ENCODE measurements around the gene ARHGEF35. TPM values are rescaled to one million over a fixed set of nuclear protein-coding genes. Genes with fewer than 3 reads are reported as not detected.
"Not testable (repeated sequence)": the region's sequence is repeated elsewhere in the genome, so short reads cannot be mapped to it uniquely, and the experiment has no call there.

Gene ARHGEF35
- not detected in 2 replicates for total RNA-seq (2014; rRNA removed; shearing (Covaris generic))

- DNase-seq (ENCODE audit: low spot score); in situ Hi-C loops (cut with HindIII; ENCODE audit: low sequenced_read_pairs): not testable (repeated sequence)
Measured at GRCh38 chr7:144195212-144195872, at the start of gene ARHGEF35. ARHGEF35 (minus strand) TSS chr7:144195833; CDS start chr7:144188383, 7,450 bp downstream.

DNA sequence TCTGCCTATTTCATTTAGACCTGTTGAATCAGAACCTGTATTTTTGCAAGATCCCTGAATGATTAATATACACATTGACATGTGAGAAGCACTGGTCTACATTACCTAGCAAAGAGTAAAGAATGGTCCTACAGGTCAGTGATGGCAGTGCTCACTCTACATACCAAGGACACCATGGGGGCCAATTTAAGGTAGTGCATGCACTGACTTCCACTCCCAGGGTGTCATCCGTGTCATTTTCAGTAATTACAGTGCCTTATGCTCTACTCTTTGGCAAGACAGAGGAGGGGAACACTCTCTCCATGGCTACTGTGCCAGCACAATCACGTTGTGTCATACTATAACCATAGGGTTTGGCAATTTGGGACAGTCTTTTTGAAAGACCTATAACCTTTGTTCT, 49.7 kb upstream of the ARHGEF35 start:
- DNase-seq (ENCODE audit: low spot score); in situ Hi-C loops (cut with HindIII; ENCODE audit: low sequenced_read_pairs): not testable (repeated sequence)

DNA sequence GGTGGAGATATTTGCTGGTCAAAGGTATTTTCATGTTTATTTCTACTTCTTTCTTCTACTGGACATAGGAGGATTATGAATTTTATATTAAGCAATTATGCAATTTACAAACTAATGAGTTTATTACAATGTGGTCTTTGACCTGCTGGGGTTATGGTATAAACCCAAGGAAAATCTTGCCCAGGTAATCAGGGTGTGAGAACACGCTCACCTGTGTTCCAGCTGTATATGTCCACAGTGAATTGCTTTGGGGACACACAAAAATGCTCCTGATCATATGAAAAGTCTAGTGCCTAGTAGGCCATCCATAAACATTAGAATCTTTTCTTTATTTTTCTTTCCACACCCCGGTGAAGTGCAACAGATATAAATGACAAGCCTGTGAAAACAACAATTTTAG, 43.7 kb upstream of the ARHGEF35 start, which contains the start of gene OR2A42:
Gene OR2A42 (minus strand): TSS at position 241 of the 400 bp plus-strand sequence. CDS start 6,762 bp downstream, outside the sequence.
- in situ Hi-C loops (cut with HindIII; ENCODE audit: low sequenced_read_pairs); DNase-seq (ENCODE audit: low spot score): not testable (repeated sequence)

- in situ Hi-C loops (cut with HindIII; ENCODE audit: low sequenced_read_pairs); DNase-seq (ENCODE audit: low spot score): not testable (repeated sequence)
Measured at GRCh38 chr7:144238530-144239082, 43.0 kb upstream of the ARHGEF35 start.

- DNase-seq (ENCODE audit: low spot score); in situ Hi-C loops (cut with HindIII; ENCODE audit: low sequenced_read_pairs): not testable (repeated sequence)
Measured at GRCh38 chr7:144233039-144233438, 37.4 kb upstream of the ARHGEF35 start.

- in situ Hi-C loops (cut with HindIII; ENCODE audit: low sequenced_read_pairs): not testable (repeated sequence)
Measured at GRCh38 chr7:144231027-144231426, 35.4 kb upstream of the ARHGEF35 start.

DNA sequence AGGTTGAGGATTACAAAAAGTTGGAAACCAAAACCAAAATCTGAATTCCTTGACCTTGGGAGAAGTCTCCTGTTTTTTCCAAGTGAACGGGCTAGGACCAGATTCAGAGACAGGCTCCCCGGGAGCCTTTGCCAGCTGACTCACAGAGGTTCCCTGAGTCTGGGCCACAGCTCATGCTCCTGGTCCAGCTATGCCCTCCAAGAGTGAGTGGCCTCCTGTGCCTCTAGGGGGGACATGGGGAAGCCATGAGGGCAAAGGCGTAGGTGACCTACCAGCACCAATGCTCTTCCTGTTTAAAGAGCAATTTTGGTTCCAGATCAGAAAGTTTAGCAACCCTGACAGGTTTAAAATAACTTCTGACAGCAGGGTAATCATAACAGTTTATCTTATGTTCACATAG, 33.2 kb upstream of the ARHGEF35 start:
- in situ Hi-C loops (cut with HindIII; ENCODE audit: low sequenced_read_pairs); DNase-seq (ENCODE audit: low spot score): not testable (repeated sequence)

More at GRCh38 chr7:144231027-144231426, 35.4 kb upstream of the ARHGEF35 start:
- DNase-seq (ENCODE audit: low spot score): not testable (repeated sequence)

DNA sequence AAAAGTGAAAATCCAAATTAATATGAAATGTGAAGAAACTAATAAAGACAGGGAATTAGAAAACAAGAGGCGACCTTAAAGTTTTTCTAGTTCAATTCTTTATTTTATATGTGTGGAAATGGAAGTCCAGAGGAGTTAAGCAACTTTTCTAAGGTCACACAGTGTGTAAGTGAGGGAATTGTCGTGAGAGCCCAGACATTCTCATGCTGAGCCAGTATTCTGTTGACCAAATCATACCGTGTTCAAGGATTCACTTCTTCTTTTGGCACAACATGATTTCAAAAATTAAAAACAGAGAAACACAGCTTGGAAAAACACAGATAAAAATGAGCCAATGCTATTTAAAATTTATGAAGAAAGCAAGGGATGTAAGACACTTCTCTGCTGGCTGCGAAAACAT, 31.2 kb upstream of the ARHGEF35 start:
- DNase-seq (ENCODE audit: low spot score); in situ Hi-C loops (cut with HindIII; ENCODE audit: low sequenced_read_pairs): not testable (repeated sequence)

- DNase-seq (ENCODE audit: low spot score); in situ Hi-C loops (cut with HindIII; ENCODE audit: low sequenced_read_pairs): not testable (repeated sequence)
Measured at GRCh38 chr7:144223675-144224074, 28.0 kb upstream of the ARHGEF35 start.

DNA sequence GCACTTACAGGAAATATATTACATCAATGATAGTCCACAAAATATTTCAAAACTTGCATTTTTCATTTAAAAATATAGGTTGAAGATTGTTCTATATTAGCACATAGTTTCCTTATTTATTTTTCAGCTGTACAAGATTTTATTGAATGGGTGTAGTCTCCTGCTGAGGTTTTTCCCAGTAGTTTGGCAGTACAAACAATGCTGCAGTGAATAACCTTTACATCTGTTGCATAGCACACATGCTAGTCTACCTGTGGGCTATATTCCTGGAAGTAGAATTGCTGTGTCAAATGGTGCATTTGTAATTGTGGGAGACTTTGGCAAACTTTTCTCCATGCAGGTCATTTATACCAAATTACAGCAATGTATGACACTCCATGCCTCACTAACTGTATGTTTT, 24.9 kb upstream of the ARHGEF35 start:
- in situ Hi-C loops (cut with HindIII; ENCODE audit: low sequenced_read_pairs); DNase-seq (ENCODE audit: low spot score): not testable (repeated sequence)

- DNase-seq (ENCODE audit: low spot score); in situ Hi-C loops (cut with HindIII; ENCODE audit: low sequenced_read_pairs): not testable (repeated sequence)
Measured at GRCh38 chr7:144219149-144219548, 23.5 kb upstream of the ARHGEF35 start.

GRCh38 chr7:144218581-144218980, 22.9 kb upstream of the ARHGEF35 start:
- in situ Hi-C loops (cut with HindIII; ENCODE audit: low sequenced_read_pairs); DNase-seq (ENCODE audit: low spot score): not testable (repeated sequence)

DNA sequence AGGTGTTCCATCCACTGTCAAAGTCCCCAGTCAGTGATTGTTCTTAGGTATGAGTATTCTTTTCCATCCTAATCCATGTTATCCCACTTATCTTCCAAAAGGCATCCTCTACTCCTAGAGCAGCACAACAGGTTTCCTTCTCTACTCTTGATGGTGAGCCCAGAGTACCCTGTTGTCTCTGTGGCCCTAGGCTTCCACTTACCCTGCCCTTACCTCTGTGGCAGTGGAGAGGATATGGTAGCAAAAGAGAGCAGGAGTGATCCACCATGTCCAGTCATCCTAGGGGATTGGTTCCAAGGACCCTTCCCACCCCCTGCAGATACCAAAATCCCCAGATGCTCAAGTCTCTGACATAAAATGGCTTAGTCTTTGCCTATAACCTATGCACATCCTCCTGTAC, 21.6 kb upstream of the ARHGEF35 start:
- in situ Hi-C loops (cut with HindIII; ENCODE audit: low sequenced_read_pairs); DNase-seq (ENCODE audit: low spot score): not testable (repeated sequence)

- DNase-seq (ENCODE audit: low spot score); in situ Hi-C loops (cut with HindIII; ENCODE audit: low sequenced_read_pairs): not testable (repeated sequence)
Measured at GRCh38 chr7:144205306-144205705, 9.7 kb upstream of the ARHGEF35 start.

DNA sequence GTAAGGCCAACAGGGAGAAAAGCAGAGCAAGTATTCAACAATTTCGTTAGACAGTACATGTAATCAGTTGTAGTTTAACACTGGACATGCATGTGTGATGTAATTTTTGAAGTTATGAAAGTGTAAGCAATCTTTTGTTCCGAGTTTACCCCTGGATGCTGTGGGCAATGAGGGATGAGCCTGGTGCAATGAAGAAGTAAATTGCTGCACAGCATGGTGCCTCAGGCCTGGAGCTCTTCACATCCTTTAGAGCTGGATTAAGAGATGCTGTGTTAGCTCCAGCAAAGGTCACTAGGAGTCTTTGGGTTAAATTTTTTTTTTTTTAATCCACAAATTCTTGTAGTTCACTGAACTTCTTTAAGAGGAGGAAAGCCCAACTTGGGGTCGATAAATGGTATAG, 7.5 kb upstream of the ARHGEF35 start:
- in situ Hi-C loops (cut with HindIII; ENCODE audit: low sequenced_read_pairs); DNase-seq (ENCODE audit: low spot score): not testable (repeated sequence)

- in situ Hi-C loops (cut with HindIII; ENCODE audit: low sequenced_read_pairs); DNase-seq (ENCODE audit: low spot score): not testable (repeated sequence)
Measured at GRCh38 chr7:144201978-144202377, 6.3 kb upstream of the ARHGEF35 start.

- DNase-seq (ENCODE audit: low spot score); in situ Hi-C loops (cut with HindIII; ENCODE audit: low sequenced_read_pairs): not testable (repeated sequence)
Measured at GRCh38 chr7:144198934-144199333, 3.3 kb upstream of the ARHGEF35 start.

DNA sequence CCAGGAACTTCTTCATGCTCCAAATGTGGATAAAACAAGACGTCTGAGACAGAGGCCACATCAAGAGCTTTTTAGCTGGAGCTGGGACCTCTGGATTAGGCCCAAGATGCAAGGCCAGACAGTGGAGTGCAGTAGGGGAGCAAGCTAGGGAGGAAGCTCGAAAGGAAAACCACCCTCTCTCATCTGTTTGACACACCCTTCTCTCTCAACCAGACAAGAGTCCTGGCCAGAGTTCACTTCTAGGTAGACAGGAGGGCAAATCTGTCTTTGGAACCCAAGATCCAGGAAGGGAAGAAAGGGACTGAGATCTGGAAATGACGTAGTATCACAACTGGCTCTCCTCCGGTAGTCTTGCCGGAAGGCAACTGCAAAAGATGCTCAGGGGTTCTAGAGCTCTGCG, 1.2 kb downstream of the ARHGEF35 start:
- DNase-seq (ENCODE audit: low spot score); in situ Hi-C loops (cut with HindIII; ENCODE audit: low sequenced_read_pairs): not testable (repeated sequence)

- DNase-seq (ENCODE audit: low spot score); in situ Hi-C loops (cut with HindIII; ENCODE audit: low sequenced_read_pairs): not testable (repeated sequence)
Measured at GRCh38 chr7:144193782-144194181, 1.9 kb downstream of the ARHGEF35 start.

DNA sequence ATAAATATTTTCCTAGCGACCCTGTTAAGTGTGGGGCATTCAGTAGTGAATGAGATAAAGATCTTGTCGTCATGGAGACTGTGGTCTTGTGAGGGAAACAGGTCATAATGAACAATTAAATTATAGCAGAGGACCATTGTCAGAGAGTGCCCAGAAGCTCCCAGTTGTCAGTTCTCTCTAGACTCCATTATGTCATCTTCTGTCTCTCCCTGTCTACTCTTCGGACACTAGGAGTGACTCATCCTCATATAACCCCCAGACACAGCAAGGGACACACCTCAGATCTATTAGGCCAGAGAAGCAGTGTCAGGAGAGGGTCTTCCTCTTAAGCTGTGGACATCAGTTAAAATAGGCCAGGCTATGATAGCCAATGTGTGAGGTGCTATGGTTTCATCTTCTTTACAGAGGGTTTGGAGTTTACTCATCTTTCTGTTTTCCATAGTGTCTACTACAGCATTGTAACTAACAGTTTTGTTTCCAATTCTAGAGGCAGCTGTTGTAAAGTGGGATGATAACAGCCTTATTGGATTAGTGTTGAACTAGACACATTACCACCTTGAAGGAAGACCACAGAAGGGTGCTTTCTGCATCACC, 7.0 kb downstream of the ARHGEF35 start:
- in situ Hi-C loops (cut with HindIII; ENCODE audit: low sequenced_read_pairs); DNase-seq (ENCODE audit: low spot score): not testable (repeated sequence)
